D341Med (cell line): ENCODE results near the gene EMILIN1.

Experiments
- DNase-seq: peaks from one replicate; pipeline ENCODE4 v3.0.0; 2012; ENCODE audit warnings: low spot score

EMILIN1 gene

GRCh38 chr2:27123302-27124150 is 45.1 kb downstream of the EMILIN1 start, which contains the start of gene ABHD1:
Gene ABHD1 (plus strand): TSS chr2:27123815. CDS start chr2:27123949, 134 bp downstream.
- peak; percentile 73 for DNase-seq

GRCh38 chr2:27125104-27125503 is 46.7 kb downstream of the EMILIN1 start:
- DNase-seq = no peak

- no peak for DNase-seq
Observed at GRCh38 chr2:27126252-27126710, 47.9 kb downstream of the EMILIN1 start.

GRCh38 chr2:27127883-27128667 is 49.7 kb downstream of the EMILIN1 start:
- no peak for DNase-seq

DNA sequence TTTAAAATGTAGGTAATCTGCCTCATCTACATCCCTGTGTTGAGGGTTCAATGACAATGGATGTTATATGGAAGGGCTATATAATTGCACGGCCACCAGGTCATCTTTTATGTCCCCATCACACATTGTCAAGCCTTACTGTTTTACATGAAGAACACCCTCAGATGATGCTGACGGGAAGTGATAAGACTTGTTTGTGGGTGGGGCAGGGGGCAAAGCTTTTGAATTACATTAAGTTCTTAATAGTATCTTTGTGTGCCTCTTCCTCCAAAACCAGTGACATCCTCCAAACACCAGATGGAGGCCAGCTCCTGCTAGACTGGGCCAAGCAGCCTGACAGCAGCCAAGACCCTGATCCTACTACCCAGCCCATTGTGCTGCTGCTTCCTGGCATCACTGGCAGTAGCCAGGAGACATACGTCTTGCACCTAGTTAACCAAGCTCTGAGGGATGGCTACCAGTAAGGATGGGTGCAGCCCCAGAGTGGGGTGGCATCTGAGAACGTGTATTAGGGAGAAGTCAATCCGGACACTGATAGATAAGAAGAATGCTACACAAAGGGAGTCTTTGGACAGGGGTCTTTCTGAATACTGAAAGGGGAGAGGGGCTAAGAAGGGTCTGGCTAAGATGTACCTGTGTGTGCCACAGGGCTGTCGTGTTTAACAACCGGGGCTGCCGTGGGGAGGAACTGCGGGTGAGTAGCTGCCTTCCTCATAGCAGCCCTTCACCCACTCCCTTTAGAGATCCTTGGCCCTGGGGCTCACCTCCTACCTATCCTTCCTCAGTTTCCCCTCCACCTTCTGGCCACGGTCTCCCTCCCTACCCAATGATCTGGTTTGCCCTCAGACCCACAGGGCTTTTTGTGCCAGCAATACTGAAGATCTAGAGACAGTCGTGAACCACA is 50.5 kb downstream of the EMILIN1 start:
- no peak for DNase-seq

- DNase-seq = no peak
Observed at GRCh38 chr2:27130396-27130795, 52.0 kb downstream of the EMILIN1 start.

GRCh38 chr2:27131429-27131828 is 53.0 kb downstream of the EMILIN1 start:
- DNase-seq = no peak

GRCh38 chr2:27133195-27133875 is 54.9 kb downstream of the EMILIN1 start:
- no peak for DNase-seq

DNA sequence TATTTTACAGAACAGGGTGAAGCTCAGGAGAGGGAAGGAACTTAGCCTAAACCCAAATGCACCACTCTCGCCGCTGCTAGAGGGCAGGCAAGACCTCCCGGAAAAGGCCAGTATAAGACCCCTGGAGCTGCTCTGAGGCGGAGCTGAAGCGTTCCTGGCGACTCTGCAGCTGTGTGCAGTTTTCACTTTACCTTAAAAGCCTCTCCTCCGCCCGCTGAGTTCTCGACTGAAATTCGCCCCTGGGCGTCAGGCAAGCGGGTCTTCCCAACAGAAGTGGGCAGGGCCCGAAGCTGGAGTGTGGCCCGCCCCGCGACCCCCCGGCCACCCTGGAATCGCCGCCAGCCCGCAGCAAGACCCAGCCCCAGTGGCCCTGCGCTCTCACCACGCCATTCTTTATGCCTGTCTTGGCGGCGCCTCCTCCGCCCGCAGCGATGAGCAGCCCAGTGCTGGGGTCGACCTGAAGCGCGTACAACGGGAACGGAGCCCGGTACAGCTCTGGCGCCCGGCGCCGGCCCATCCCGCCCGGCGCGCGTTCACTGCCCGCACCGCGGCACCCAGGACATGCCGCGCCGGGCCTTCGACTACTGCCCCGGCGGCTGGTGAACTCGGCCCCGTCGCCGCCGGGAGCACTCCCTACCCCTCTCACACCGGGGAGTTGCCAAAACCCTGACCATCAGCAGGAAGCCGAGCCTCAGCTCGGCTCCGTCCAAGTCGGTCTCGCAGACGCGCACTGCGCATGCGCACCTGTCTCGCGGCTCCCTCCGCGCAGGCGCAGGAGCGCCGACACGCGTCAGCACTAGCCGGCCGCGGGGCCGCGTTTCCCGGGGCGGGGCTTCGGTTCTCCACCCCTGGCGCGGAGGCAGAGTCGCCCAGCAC is 55.7 kb downstream of the EMILIN1 start, which contains the start of gene PREB:
PREB (minus strand) TSS at position 732 of the 876 bp plus-strand sequence; CDS start at position 517, 215 bp downstream.
- peak; percentile 99 for DNase-seq

- peak; percentile 1 for DNase-seq
Observed at GRCh38 chr2:27134781-27135477, 56.5 kb downstream of the EMILIN1 start.

GRCh38 chr2:27135478-27135955 is 57.1 kb downstream of the EMILIN1 start:
- DNase-seq = peak; percentile 6
